AG09309 (cell line): ENCODE results near the gene EPHB2.
A peak's percentile ranks its signal among the peaks of the same experiment; 100 is the strongest.

Source experiments
- DNase-seq: peaks from one replicate; pipeline ENCODE4 v3.0.0-alpha.2; 2010; ENCODE audit warnings: low read depth
- H3K4me3 ChIP-seq: 2 replicates; pipeline ENCODE4 v1.5.1; 2011; ENCODE audit warnings: mild to moderate bottlenecking, low read depth, low read length, moderate library complexity; ENCODE audit not compliant: control insufficient read depth
- TF ChIP-seq, protein P1 (sequence below): IDR thresholded peaks from 2 replicates; pipeline ENCODE4 v1.5.1; 2011; ENCODE audit warnings: mild to moderate bottlenecking, low read depth, low read length, inconsistent platforms; ENCODE audit not compliant: insufficient read depth, control insufficient read depth; ENCODE audit errors: missing control alignments

Gene EPHB2

DNA sequence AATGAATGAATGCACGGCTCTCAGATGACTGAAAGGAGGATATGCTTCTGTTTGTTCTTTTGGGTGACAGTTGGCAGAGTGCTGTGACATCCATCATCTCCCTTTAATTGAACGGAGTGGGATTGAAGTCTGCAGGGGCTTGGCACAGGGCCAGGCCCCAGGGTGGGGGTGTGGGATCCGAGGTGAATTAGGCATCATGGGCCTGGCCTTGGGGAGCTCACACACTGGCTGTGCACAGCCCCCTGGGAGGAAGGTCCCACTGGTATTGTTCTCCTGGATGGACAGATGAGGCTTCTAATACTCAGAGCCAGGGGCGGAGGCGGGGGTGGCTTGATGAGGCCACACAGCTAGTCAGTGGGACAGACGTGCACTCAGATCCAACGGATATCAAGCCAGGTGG, 19.3 kb downstream of the EPHB2 start:
- DNase-seq: no peak
- TF ChIP-seq, protein P1, sequence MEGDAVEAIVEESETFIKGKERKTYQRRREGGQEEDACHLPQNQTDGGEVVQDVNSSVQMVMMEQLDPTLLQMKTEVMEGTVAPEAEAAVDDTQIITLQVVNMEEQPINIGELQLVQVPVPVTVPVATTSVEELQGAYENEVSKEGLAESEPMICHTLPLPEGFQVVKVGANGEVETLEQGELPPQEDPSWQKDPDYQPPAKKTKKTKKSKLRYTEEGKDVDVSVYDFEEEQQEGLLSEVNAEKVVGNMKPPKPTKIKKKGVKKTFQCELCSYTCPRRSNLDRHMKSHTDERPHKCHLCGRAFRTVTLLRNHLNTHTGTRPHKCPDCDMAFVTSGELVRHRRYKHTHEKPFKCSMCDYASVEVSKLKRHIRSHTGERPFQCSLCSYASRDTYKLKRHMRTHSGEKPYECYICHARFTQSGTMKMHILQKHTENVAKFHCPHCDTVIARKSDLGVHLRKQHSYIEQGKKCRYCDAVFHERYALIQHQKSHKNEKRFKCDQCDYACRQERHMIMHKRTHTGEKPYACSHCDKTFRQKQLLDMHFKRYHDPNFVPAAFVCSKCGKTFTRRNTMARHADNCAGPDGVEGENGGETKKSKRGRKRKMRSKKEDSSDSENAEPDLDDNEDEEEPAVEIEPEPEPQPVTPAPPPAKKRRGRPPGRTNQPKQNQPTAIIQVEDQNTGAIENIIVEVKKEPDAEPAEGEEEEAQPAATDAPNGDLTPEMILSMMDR: no peak
- H3K4me3 ChIP-seq: no peak overlapping the region

DNA sequence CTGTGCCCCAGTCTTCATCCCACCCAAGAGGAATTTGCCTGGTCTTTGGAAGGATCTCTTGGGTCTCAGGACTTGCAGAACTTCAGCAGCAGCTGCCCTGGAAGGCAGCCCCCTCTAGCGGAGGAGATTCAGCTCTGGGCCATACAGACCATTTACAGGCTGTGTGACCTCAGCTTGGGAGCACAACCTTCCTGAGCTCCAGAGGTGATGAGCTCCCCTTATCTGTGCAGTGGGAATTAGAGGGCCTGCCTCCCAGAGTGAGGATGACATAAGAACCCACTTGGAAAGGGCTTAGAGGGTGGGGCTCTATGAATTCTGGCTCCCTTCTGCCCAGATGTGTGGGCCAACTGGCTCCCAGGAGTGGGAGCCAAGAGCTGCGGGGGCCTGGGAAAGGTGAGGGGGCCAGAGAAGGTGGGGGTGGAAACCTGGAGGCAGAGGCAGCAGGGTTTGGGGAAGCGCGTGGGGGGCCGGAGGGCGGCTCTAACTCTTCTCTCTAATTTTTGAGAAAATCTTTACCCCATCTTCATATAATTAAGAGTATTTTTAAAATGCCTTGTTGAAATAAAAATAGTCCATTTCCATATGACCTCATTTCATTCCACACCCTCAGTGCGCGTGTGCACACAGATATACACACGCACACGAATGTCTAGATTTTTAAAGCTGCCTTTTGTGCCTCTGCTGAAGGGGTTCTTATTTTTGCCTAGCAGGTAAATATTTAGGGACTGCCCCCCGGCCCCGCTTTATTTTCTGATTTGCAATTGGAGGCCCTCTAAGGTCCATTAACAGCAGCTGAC, 21.5 kb downstream of the EPHB2 start:
- DNase-seq: no peak
- TF ChIP-seq, protein P1: peak; percentile 57
- no peak overlapping the region for H3K4me3 ChIP-seq

DNA sequence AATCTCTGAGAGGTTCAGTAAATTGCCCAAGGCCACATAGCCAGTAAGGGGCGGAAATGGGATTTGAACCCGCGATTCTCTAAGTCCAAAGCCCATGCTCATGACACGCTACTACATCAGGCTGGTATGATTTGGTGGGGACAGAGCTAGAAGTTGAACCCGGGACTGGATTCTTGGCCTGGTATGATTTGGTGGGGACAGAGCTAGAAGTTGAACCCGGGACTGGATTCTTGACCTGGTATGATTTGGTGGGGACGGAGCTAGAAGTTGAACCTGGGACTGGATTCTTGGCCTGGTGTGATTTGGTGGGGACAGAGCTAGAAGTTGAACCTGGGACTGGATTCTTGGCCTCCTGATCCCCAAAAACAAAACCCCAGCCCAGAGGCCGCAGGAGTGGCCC, 23.0 kb downstream of the EPHB2 start:
- TF ChIP-seq, protein P1: no peak
- no peak overlapping the region for H3K4me3 ChIP-seq
- no peak for DNase-seq

DNA sequence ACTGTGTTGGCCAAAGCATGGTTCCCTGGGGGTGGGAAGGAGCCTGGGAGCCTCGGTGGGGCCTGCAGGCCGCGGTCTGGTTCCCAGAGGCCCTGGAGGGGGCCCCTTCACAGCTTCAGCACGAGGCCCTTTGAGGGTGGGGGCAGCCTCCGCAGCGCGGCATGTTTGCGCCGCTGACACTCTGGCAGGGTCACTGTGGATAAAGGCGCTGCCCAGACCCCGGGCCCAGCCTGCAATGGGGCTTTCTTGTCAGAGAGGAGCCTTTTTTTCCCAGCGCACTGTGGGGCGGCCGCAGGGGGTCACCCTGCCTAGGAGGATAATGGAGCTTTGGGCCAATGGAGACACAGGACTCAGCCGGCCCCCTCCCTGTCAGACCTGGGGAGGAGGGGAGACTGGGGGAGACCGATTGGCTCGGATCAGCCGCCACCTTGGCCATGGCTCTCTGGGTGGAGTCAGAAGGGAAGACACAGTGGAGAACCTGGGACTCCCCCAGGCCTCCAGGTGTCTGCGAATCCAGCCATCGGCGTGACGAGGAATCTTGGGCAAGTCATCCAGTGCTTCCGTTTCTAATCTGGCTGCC, 26.0 kb downstream of the EPHB2 start:
- H3K4me3 ChIP-seq: no peak overlapping the region
- TF ChIP-seq, protein P1: no peak
- no peak for DNase-seq

DNA sequence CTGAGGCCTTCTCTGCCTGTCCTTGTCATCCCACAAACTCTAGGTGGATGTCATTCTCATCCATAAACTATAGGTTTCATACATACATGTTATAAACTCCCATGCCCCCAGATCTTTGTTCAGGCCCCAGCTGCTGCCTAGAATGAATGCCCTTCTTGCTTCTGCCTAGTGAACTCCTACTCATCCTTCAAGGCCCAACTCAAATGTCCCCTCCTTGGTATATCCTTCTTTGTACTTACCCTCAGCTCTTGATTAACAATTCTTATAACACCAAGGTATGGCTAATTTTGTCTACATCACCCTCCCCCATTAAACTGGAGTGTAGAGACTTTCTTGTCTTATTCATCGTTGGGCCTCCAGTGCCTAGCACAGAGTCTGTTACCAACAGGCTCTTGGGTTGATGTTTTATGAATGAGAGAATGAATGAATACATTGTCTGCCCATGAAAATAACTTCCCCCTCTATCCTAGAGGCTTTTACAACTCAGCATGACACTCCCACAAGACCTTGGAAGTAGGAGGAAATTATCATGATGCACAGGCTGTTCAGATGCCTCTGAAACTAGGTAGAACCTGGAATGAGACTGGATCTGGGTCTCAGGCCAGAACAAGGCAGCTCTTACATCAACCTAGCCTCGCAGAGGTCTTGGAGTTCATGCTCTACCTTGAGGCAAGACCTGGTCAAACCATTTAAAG, 26.9 kb downstream of the EPHB2 start:
- H3K4me3 ChIP-seq: no peak overlapping the region
- TF ChIP-seq, protein P1: no peak
- no peak for DNase-seq

DNA sequence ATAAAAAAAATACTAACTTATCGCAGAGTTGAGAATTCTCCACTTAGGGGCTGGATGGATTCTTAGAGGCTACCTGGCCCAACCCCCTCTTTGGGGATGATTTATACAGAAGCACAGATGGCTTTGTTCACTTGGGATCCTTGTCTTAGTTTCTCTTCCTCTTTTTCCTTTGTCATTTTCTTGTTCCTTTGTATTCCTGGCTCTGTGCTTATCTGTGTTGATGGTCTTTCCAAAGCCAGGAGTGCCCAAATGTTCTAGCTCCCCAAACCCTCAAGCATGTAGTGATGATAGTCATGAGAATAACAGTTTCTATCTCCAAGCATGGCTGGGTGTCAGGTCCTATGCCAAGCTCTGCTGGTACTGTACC, 27.4 kb downstream of the EPHB2 start:
- TF ChIP-seq, protein P1: no peak
- H3K4me3 ChIP-seq: no peak overlapping the region
- no peak for DNase-seq
